Measurements from ENCODE around the gene PLEKHA6. TPM values are rescaled to one million over a fixed set of nuclear protein-coding genes. Genes with fewer than 3 reads are reported as not detected.
"Not testable (repeated sequence)": the region's sequence is repeated elsewhere in the genome, so short reads cannot be mapped to it uniquely, and the experiment has no call there.

Gene PLEKHA6
- total and polyA plus RNA-seq, 8 donors = 5.1 to 24.4 (median 16.1) TPM

DNA sequence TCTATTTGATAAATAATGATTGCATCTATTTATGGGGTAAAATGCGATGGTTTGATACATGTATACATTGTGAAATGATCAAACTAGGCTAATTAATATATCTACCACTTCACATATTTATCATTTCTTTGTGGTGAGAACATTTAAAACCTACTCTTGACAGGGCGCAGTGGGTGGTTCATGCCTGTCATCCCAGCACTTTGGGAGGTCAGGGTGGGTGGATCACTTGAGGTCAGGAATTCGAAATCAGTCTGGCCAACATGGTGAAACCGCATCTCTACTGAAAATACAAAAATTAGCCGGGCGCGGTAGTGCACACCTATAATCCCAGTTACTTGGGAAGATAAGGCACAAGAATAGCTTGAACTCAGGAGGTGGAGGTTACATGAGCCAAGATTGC is 25.3 kb downstream of the PLEKHA6 start:
- Histone ChIP-seq H3K36me3 (no peaks in the 10 kb centered on the region), H3K4me3 (no peak overlapping the region), H3K9me3 (no peaks in the 10 kb centered on the region), H3K4me1 (no peaks in the 10 kb centered on the region), H3K27ac (no peak overlapping the region), H3K27me3 (no peaks in the 10 kb centered on the region)
- no peak for DNase-seq
- TF ChIP-seq, protein P1, sequence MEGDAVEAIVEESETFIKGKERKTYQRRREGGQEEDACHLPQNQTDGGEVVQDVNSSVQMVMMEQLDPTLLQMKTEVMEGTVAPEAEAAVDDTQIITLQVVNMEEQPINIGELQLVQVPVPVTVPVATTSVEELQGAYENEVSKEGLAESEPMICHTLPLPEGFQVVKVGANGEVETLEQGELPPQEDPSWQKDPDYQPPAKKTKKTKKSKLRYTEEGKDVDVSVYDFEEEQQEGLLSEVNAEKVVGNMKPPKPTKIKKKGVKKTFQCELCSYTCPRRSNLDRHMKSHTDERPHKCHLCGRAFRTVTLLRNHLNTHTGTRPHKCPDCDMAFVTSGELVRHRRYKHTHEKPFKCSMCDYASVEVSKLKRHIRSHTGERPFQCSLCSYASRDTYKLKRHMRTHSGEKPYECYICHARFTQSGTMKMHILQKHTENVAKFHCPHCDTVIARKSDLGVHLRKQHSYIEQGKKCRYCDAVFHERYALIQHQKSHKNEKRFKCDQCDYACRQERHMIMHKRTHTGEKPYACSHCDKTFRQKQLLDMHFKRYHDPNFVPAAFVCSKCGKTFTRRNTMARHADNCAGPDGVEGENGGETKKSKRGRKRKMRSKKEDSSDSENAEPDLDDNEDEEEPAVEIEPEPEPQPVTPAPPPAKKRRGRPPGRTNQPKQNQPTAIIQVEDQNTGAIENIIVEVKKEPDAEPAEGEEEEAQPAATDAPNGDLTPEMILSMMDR (IDR thresholded peaks at IDR 0.05) = no peak
- intact Hi-C loops (cut with DNase I) = no loop called here
- no peak for ATAC-seq

DNA sequence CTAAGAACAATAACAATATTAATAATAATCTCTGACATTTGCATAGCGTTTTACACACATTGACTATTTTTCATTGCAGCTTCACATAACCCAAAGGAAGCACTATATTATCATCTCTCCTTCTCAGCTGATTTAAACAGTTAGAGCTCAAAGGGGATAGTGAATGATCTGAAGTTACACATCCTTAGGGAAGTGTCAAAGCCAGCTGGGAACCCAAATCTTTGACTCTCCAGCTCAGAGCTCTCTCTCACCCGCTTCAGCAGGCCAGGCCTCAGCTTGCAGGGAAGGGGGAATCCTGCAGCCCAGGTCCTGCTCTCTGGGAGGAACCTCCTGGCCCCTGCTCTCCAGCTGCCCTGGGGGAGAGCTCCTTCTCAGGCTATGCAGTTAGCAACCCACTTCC is 26.3 kb downstream of the PLEKHA6 start:
- no peak for DNase-seq
- TF ChIP-seq, protein P1 (IDR thresholded peaks at IDR 0.05) = no peak

DNA sequence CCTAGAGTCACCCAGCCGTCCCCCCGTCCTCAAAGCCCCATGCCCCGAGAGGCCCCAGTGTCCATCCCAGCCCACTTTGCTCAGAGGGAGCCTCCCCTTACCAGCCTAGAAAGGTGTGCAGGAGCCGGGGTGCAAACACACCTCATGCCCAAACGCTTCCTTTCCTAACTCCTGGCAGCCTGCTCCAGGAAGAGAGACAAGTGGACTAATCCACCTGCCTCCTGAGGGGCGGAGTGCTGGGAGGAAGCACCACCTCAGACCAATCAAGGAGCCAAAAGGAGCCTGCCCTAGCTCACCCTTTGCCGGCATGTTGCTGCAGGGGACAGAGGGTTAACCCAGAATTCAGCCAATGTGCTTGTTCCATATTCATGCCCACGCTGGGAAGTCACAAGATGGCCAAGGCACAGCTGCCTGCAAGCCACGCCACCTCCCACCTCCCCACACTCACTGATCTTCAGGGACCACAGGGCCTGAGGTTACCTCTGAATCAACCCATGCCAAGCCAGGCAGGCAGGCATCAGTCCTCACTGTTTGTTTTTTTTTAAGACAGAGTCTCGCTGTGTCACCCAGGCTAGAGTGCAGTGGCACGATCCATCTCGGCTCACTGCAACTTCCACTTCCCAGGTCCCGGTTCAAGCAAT is 27.8 kb downstream of the PLEKHA6 start:
- TF ChIP-seq, protein P1 (IDR thresholded peaks at IDR 0.05) = no peak
- Histone ChIP-seq H3K27ac (no peak overlapping the region), H3K4me1 (no peaks in the 10 kb centered on the region), H3K4me3 (no peak overlapping the region), H3K36me3 (no peaks in the 10 kb centered on the region), H3K9me3 (no peaks in the 10 kb centered on the region), H3K27me3 (no peaks in the 10 kb centered on the region)
- intact Hi-C loops (cut with DNase I) = no loop called here
- ATAC-seq = peak; percentile 75
- DNase-seq = no peak

More for the DNA sequence above, 26.3 kb downstream of the PLEKHA6 start:
- intact Hi-C loops (cut with DNase I) = no loop called here
- no peaks in the 10 kb centered on the region for H3K9me3 ChIP-seq
- H3K4me1 ChIP-seq = no peaks in the 10 kb centered on the region
- ATAC-seq = no peak
- no peak overlapping the region for H3K4me3 ChIP-seq
- no peak overlapping the region for H3K27ac ChIP-seq
- H3K36me3 ChIP-seq = no peaks in the 10 kb centered on the region
- no peaks in the 10 kb centered on the region for H3K27me3 ChIP-seq

DNA sequence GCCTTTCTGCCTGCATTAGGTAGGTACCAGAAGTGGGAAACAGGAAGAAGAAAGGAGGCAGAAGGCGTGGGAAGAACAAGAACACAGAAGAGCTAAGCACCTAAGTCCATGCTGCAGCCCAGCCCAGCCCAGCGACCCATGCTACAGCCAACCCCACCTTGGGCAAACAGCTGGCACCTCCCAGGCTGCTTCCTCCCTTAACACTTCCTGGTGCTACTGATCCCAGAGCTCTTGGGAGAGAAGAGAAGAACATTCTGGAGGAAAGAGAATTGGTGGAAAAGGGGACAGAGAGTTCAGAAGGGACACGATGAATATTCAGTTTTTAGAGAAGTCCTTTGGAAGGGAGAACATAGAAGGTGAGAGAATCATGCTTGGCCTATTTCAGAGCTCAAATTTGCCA is 28.5 kb downstream of the PLEKHA6 start:
- DNase-seq = no peak
- Histone ChIP-seq H3K4me1 (no peaks in the 10 kb centered on the region), H3K27me3 (no peaks in the 10 kb centered on the region), H3K9me3 (no peaks in the 10 kb centered on the region), H3K4me3 (no peak overlapping the region), H3K27ac (no peak overlapping the region), H3K36me3 (no peaks in the 10 kb centered on the region)
- intact Hi-C loops (cut with DNase I) = no loop called here
- peak; percentile 96 for ATAC-seq
- TF ChIP-seq, protein P1 (IDR thresholded peaks at IDR 0.05) = no peak

DNA sequence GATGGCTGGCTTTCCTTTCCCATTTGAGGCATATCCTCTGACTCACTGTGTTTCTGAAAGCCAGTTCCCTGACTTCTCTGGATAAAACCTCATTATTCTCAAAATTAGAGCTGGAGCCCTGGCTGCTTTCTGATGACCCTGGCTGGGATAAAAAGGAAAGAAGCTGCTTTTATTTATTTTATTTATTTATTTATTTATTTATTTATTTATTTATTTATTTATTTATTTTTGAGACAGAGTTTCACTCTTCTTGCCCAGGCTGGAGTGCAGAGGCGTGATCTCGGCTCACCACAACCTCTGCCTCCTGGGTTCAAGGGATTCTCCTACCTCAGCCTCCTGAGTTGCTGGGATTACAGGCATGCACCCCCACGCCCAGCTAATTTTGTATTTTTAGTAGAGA is 31.9 kb downstream of the PLEKHA6 start:
- H3K9me3 ChIP-seq; H3K4me1 ChIP-seq; intact Hi-C loops (cut with DNase I); ATAC-seq; H3K4me3 ChIP-seq; DNase-seq; H3K36me3 ChIP-seq; H3K27ac ChIP-seq; H3K27me3 ChIP-seq: not testable (repeated sequence)

DNA sequence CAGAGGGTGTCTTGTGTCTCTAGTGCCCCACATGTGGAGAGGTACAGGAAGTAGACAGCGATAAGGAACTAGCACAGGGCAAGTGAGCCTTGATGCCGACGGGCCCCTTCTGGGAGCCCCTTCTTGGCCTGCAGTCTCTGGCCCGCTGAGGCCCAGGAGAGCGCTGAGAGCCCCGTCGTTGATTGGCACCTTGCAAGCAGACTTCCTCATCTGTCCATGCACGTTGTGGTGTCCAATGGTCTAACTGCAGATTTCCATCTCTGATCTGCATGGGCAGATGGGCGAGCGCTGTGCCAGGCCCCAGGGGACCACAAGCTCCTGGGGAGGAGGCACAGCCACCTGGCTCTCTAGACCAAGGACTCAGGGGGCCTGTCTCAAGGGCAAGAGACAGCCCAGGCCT is 32.4 kb downstream of the PLEKHA6 start:
- intact Hi-C loops (cut with DNase I) = no loop called here
- TF ChIP-seq, protein P1 (IDR thresholded peaks at IDR 0.05) = no peak
- Histone ChIP-seq H3K4me1 (no peaks in the 10 kb centered on the region), H3K36me3 (no peaks in the 10 kb centered on the region), H3K4me3 (no peak overlapping the region), H3K27me3 (no peaks in the 10 kb centered on the region), H3K27ac (no peak overlapping the region), H3K9me3 (no peaks in the 10 kb centered on the region)
- ATAC-seq = no peak
- no peak for DNase-seq
